A549 (cell line): ENCODE results near the gene RTP2. TPM values are rescaled to one million over a fixed set of nuclear protein-coding genes. Genes with fewer than 3 reads are reported as not detected.
A peak's percentile ranks its signal among the peaks of the same experiment; 100 is the strongest.

Source experiments
- ATAC-seq, 2 experiments: fragments of 200-7000 bp in 1 of 2; fragments of >200 bp in 1 of 2; cut with Nextera tagmentation in 1 of 2; cut with Tn5 transposase in 1 of 2; 3 replicates each; pipeline versions ENCODE4 v1.8.0 to v1.9.1; 2018 to 2020; ENCODE audit warnings: mild to moderate bottlenecking in 1 of 2, moderate library complexity in 1 of 2
- CTCF ChIA-PET: fragments of 300-600 bp; sonication (Branson Sonifier 250); formaldehyde crosslinking; extraction: SDS; loops from one replicate; lab custom pipeline; 2021; ENCODE audit warnings: antibody characterized with exemption, inconsistent platforms; lab: Yijun Ruan, JAX
- POLR2A ChIA-PET: fragments of 350-600 bp; formaldehyde crosslinking; extraction: SDS; loops from one replicate; lab custom pipeline; 2021; ENCODE audit warnings: antibody characterized with exemption, inconsistent platforms; lab: Yijun Ruan, JAX
- DNase-seq, 2 experiments: peaks; one replicate each; pipeline versions ENCODE4 v3.0.0 to v3.0.0-alpha.2; 2011 to 2016; ENCODE audit warnings: low read depth in 1 of 2, low spot score in 1 of 2
- FAIRE-seq: peaks from 2 replicates; lab custom pipeline; 2011; peaks lifted over from hg19 to GRCh38; lab: Jason Lieb, UNC
- H3K27ac ChIP-seq, 2 experiments: fragments of >200 bp; sonication (Bioruptor Twin); formaldehyde crosslinking; 3 replicates each; pipeline ENCODE4 v1.5.1; 2016 to 2017
- H3K4me1 ChIP-seq: fragments of >200 bp; sonication (Bioruptor Twin); formaldehyde crosslinking; 3 replicates; pipeline ENCODE4 v1.6.1; 2016
- H3K4me2 ChIP-seq: fragments of >200 bp; sonication (Bioruptor Twin); formaldehyde crosslinking; 3 replicates; pipeline ENCODE4 v1.6.1; 2016
- H3K4me3 ChIP-seq: fragments of >200 bp; sonication (Bioruptor Twin); formaldehyde crosslinking; 3 replicates; pipeline ENCODE4 v1.5.1; 2016
- H3K9me3 ChIP-seq: fragments of >200 bp; sonication (Bioruptor Twin); formaldehyde crosslinking; 3 replicates; pipeline ENCODE4 v1.6.1; 2016
- CBX2 ChIP-seq: fragments of 200-600 bp; sonication (generic); IDR thresholded peaks from 2 replicates; pipeline ENCODE4 v1.6.1; 2016; ENCODE audit warnings: low read depth, mild to moderate bottlenecking, borderline replicate concordance
- CEBPB ChIP-seq, 2 experiments: fragments of >200 bp in 1 of 2; sonication (Bioruptor Twin) in 1 of 2; formaldehyde crosslinking in 1 of 2; IDR thresholded peaks; 2 replicates each; pipeline ENCODE4 v1.6.1; 2012 to 2016
- CHD4 ChIP-seq: fragments of 200-600 bp; sonication (generic); IDR thresholded peaks from 2 replicates; pipeline ENCODE4 v1.6.1; 2016; ENCODE audit warnings: antibody characterized with exemption, mild to moderate bottlenecking, borderline replicate concordance
- EHF ChIP-seq: fragments of 250-450 bp; sonication (Bioruptor Pico); IDR thresholded peaks from 2 replicates; pipeline ENCODE4 v1.5.0; 2020; ENCODE audit warnings: mild to moderate bottlenecking
- FOXS1 ChIP-seq: fragments of 250-450 bp; sonication (Bioruptor Pico); IDR thresholded peaks from 2 replicates; pipeline ENCODE4 v1.5.0; 2020; ENCODE audit warnings: mild to moderate bottlenecking, moderate library complexity
- GATA3 ChIP-seq: IDR thresholded peaks from 2 replicates; pipeline ENCODE4 v1.6.1; 2012; ENCODE audit warnings: borderline replicate concordance
- HOXA7 ChIP-seq: fragments of 250-450 bp; sonication (Bioruptor Pico); IDR thresholded peaks from 2 replicates; pipeline ENCODE4 v1.5.0; 2020; ENCODE audit warnings: mild to moderate bottlenecking, moderate library complexity
- HOXB13 ChIP-seq: fragments of 250-450 bp; sonication (Bioruptor Pico); IDR thresholded peaks from 2 replicates; pipeline ENCODE4 v1.5.0; 2020; ENCODE audit warnings: low read depth, mild to moderate bottlenecking, moderate library complexity
- HOXB5 ChIP-seq: fragments of 250-450 bp; sonication (Bioruptor Pico); IDR thresholded peaks from 2 replicates; pipeline ENCODE4 v1.5.0; 2020; ENCODE audit warnings: mild to moderate bottlenecking, moderate library complexity
- JUNB ChIP-seq: fragments of >200 bp; sonication (Bioruptor Twin); formaldehyde crosslinking; IDR thresholded peaks from 2 replicates; pipeline ENCODE4 v1.6.1; 2016
- KDM1A ChIP-seq: fragments of 200-600 bp; sonication (generic); IDR thresholded peaks from 2 replicates; pipeline ENCODE4 v1.6.1; 2016; ENCODE audit warnings: low read depth, mild to moderate bottlenecking
- MAZ ChIP-seq: fragments of 150-350 bp; IDR thresholded peaks from 2 replicates; pipeline ENCODE4 v1.6.1; 2014; ENCODE audit warnings: antibody characterized with exemption, low read depth, low read length, borderline replicate concordance
- RAD21 ChIP-seq, 2 experiments: fragments of >200 bp in 1 of 2; sonication (Bioruptor Twin) in 1 of 2; formaldehyde crosslinking in 1 of 2; IDR thresholded peaks in 1 of 2; conservative IDR thresholded peaks in 1 of 2; 2 replicates in 1 of 2; 3 replicates in 1 of 2; pipeline ENCODE4 v1.6.1; 2012 to 2018; ENCODE audit warnings: inconsistent platforms in 1 of 2
- RCOR1 ChIP-seq: fragments of 150-350 bp; IDR thresholded peaks from 2 replicates; pipeline ENCODE4 v1.6.1; 2014; ENCODE audit warnings: antibody characterized with exemption, low read length, low read depth
- RFX5 ChIP-seq: fragments of 450-650 bp; IDR thresholded peaks from 2 replicates; pipeline ENCODE4 v1.7.1; 2014; ENCODE audit warnings: antibody characterized with exemption, mild to moderate bottlenecking, moderate library complexity
- ZSCAN20 ChIP-seq: fragments of 250-450 bp; sonication (Bioruptor Pico); IDR thresholded peaks from 2 replicates; pipeline ENCODE4 v1.8.0; 2022; ENCODE audit warnings: mild to moderate bottlenecking, moderate library complexity
- WGBS: methylation state at CpG from one replicate; pipeline ENCODE4 v1.1.6; 2017; ENCODE audit errors: missing lambda C conversion rate; 5-methylcytosine and 5-hydroxymethylcytosine counted together
- polyA plus RNA-seq, 4 experiments: library from polyadenylated mRNA; depleted of rRNA in 3 of 4; stranded (reverse); fragments of >200 nt; fragmentation: RNase III in 1 of 4; extraction: RNeasy Plus Mini Kit Qiagen cat#74134 plus additional on column Dnase treatment in 1 of 4; gene quantifications; 2 replicates in 3 of 4; 3 replicates in 1 of 4; pipeline ENCODE4 v1.2.3, GENCODE V29; 2011 to 2017
- TF ChIP-seq, protein P1 (sequence below): fragments of 250-450 bp; sonication (Bioruptor Pico); IDR thresholded peaks from 2 replicates; pipeline ENCODE4 v1.5.0; 2020; ENCODE audit warnings: low read depth, mild to moderate bottlenecking, moderate library complexity
- TF ChIP-seq, protein P2 (sequence below): fragments of 200-600 bp; sonication (generic); IDR thresholded peaks from 2 replicates; pipeline ENCODE4 v1.6.1; 2016; ENCODE audit warnings: antibody characterized with exemption, mild to moderate bottlenecking, moderate library complexity
- TF ChIP-seq, protein P3 (sequence below): fragments of >200 bp; sonication (Bioruptor Twin); formaldehyde crosslinking; IDR thresholded peaks from 2 replicates; pipeline ENCODE4 v1.6.1; 2016

RTP2 gene
- polyA plus RNA-seq, 2 of the 4 experiments (the other 2 are of a cell fraction): not detected

DNA sequence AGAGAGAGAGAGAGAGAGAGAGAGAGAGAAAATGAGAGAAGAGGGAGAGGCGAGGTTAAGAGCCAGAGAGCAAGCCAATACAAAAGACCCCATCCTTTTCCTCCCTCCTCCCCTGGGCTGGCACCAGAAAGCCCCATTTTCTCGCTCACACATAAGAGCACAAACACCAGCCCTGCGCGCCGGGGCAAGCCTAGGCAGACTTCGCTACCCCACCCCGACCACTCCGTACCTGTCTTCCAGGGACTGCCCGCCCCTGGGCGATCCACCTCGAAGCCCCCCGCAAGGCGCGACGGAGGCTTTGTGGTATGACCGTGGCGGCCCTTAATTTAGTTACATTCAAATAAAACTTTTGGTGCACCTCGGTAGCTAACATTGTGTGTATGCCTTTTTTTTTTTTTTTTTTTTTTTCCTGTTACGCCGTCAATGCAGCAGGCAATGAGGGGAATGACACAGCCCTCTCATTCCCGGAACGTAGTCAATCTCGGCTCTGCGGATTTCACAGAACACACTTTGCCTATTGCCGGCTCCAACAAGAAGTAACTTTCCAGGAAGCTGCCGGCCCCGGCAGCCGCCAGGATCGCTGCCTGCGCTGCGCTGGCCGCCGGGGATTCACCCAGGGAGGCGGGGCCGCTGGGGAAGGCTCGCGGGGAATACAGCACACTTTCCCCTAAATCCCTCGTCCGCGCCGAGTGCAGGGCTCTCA, 35.2 kb upstream of the RTP2 start:
- ChIA-PET CTCF (interaction anchor here (0.7 to 8.6 kb wide), 11 partner anchors 475 to 1902 kb away, joined by 3 to 221 read pairs (median 5); no protein-coding TSS in a partner anchor), POLR2A (no interaction called here)
- Histone ChIP-seq H3K4me2 (peak overlapping the region; percentile 96), H3K9me3 (no peaks in the 10 kb centered on the region), H3K4me3 (peak overlapping the region; percentile 60), H3K4me1 (peaks cover 29% of the 10 kb centered on the region), H3K27ac (peak overlapping the region; percentile 68 to 84)
- TF ChIP-seq CHD4 (no peak), RCOR1 (no peak), CBX2 (no peak)
- FAIRE-seq (no peak), ATAC-seq (peak in 1 of 2 experiments; percentile 18; a peak in 3 of 6 replicates), DNase-seq (peak in 1 of 2 experiments; percentile 19)
- 40% methylated on average over 33 of the region's 41 CpGs for WGBS

DNA sequence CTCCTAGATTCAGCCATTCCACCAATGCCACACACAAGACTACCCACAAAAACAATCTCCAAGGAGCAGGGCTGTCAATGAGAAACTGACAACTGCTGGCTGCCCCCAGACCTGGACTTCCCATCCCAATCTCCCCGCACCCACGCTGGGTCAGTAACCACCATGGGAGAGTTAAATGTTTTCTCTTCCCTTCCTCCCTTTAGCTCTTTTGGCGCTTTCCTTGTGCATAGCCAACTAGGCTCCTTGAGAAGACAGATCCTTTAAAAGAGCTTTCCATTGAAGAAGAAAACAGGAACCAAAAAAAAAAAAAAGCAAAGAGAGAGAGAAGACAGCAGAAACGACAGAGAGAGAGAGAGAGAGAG, 34.6 kb upstream of the RTP2 start:
- 98% methylated on average over 3 of the region's 4 CpGs for WGBS
- FAIRE-seq: no peak
- TF ChIP-seq HOXB13 (CRISPR knock-in tag) (no peak), CEBPB (IDR thresholded peaks at IDR 0.05) (no peak), HOXA7 (CRISPR knock-in tag) (no peak), EHF (CRISPR knock-in tag) (no peak), CBX2 (no peak), ZSCAN20 (CRISPR knock-in tag) (no peak), KDM1A (no peak), RAD21 (conservative IDR thresholded peaks at IDR 0.05 in 1 of 2, IDR thresholded peaks at IDR 0.05 in 1 of 2) (no peak), JUNB (no peak), GATA3 (no peak), FOXS1 (no peak), HOXB5 (CRISPR knock-in tag) (no peak), MAZ (no peak), RFX5 (no peak), RCOR1 (no peak)
- TF ChIP-seq, protein P1, sequence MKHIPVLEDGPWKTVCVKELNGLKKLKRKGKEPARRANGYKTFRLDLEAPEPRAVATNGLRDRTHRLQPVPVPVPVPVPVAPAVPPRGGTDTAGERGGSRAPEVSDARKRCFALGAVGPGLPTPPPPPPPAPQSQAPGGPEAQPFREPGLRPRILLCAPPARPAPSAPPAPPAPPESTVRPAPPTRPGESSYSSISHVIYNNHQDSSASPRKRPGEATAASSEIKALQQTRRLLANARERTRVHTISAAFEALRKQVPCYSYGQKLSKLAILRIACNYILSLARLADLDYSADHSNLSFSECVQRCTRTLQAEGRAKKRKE (CRISPR knock-in tag): no peak
- TF ChIP-seq, protein P2, sequence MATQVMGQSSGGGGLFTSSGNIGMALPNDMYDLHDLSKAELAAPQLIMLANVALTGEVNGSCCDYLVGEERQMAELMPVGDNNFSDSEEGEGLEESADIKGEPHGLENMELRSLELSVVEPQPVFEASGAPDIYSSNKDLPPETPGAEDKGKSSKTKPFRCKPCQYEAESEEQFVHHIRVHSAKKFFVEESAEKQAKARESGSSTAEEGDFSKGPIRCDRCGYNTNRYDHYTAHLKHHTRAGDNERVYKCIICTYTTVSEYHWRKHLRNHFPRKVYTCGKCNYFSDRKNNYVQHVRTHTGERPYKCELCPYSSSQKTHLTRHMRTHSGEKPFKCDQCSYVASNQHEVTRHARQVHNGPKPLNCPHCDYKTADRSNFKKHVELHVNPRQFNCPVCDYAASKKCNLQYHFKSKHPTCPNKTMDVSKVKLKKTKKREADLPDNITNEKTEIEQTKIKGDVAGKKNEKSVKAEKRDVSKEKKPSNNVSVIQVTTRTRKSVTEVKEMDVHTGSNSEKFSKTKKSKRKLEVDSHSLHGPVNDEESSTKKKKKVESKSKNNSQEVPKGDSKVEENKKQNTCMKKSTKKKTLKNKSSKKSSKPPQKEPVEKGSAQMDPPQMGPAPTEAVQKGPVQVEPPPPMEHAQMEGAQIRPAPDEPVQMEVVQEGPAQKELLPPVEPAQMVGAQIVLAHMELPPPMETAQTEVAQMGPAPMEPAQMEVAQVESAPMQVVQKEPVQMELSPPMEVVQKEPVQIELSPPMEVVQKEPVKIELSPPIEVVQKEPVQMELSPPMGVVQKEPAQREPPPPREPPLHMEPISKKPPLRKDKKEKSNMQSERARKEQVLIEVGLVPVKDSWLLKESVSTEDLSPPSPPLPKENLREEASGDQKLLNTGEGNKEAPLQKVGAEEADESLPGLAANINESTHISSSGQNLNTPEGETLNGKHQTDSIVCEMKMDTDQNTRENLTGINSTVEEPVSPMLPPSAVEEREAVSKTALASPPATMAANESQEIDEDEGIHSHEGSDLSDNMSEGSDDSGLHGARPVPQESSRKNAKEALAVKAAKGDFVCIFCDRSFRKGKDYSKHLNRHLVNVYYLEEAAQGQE: no peak
- TF ChIP-seq, protein P3, sequence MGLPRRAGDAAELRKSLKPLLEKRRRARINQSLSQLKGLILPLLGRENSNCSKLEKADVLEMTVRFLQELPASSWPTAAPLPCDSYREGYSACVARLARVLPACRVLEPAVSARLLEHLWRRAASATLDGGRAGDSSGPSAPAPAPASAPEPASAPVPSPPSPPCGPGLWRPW: no peak
- H3K4me3 ChIP-seq: no peak overlapping the region
- peak overlapping the region in 1 of 2 experiments; percentile 27; a peak in 1 of 6 replicates for H3K27ac ChIP-seq
- H3K4me1 ChIP-seq: peaks cover 25% of the 10 kb centered on the region
- H3K4me2 ChIP-seq: peak overlapping the region; percentile 96
- no peaks in the 10 kb centered on the region for H3K9me3 ChIP-seq
- ChIA-PET CTCF (interaction anchor here (0.7 to 8.6 kb wide), 4 partner anchors 474 to 1903 kb away, joined by 3 to 221 read pairs (median 3); no protein-coding TSS in a partner anchor), POLR2A (no interaction called here)
- no peak for ATAC-seq
- DNase-seq: no peak
